A549 (cell line): ENCODE measurements around the gene GLIS1.

ENCODE experiments used
- BHLHE40 ChIP-seq: IDR thresholded peaks from 2 replicates; pipeline ENCODE4 v1.6.1; 2012; ENCODE audit warnings: low read depth, low read length, inconsistent platforms
- EP300 ChIP-seq, 2 experiments: fragments of >200 bp; sonication (Bioruptor Twin); formaldehyde crosslinking; IDR thresholded peaks; 2 replicates in 1 of 2; 3 replicates in 1 of 2; pipeline ENCODE4 v1.6.1; 2016 to 2017
- ESRRA ChIP-seq: fragments of 150-350 bp; IDR thresholded peaks from 2 replicates; pipeline ENCODE4 v1.6.1; 2014; ENCODE audit warnings: mild to moderate bottlenecking, low read length, borderline replicate concordance
- HDAC2 ChIP-seq: fragments of 200-600 bp; sonication (generic); IDR thresholded peaks from 2 replicates; pipeline ENCODE4 v1.6.1; 2016
- JUNB ChIP-seq: fragments of >200 bp; sonication (Bioruptor Twin); formaldehyde crosslinking; IDR thresholded peaks from 2 replicates; pipeline ENCODE4 v1.6.1; 2016
- MAFK ChIP-seq: fragments of 450-650 bp; IDR thresholded peaks from 2 replicates; pipeline ENCODE4 v1.6.1; 2014; ENCODE audit not compliant: partially characterized antibody
- NR3C1 ChIP-seq: fragments of >200 bp; sonication (Bioruptor Twin); formaldehyde crosslinking; IDR thresholded peaks from 3 replicates; pipeline ENCODE4 v1.6.1; 2017
- PHF8 ChIP-seq: fragments of 200-600 bp; sonication (generic); IDR thresholded peaks from 2 replicates; pipeline ENCODE4 v1.6.1; 2016; ENCODE audit warnings: low read depth, mild to moderate bottlenecking, antibody characterized with exemption, moderate library complexity, borderline replicate concordance
- POLR2A ChIP-seq: IDR thresholded peaks from 2 replicates; pipeline ENCODE4 v1.6.1; 2012; ENCODE audit warnings: mild to moderate bottlenecking, low read length
- RAD21 ChIP-seq, 2 experiments: fragments of >200 bp in 1 of 2; sonication (Bioruptor Twin) in 1 of 2; formaldehyde crosslinking in 1 of 2; IDR thresholded peaks in 1 of 2; conservative IDR thresholded peaks in 1 of 2; 2 replicates in 1 of 2; 3 replicates in 1 of 2; pipeline ENCODE4 v1.6.1; 2012 to 2018; ENCODE audit warnings: inconsistent platforms in 1 of 2
- RNF2 ChIP-seq: fragments of 200-600 bp; sonication (generic); IDR thresholded peaks from 2 replicates; pipeline ENCODE4 v1.6.1; 2016; ENCODE audit warnings: low read depth, mild to moderate bottlenecking, antibody characterized with exemption, moderate library complexity, borderline replicate concordance
- TF ChIP-seq, protein P1 (sequence below): fragments of >200 bp; sonication (Bioruptor Twin); formaldehyde crosslinking; IDR thresholded peaks from 3 replicates; pipeline ENCODE4 v1.5.1; 2016
- TF ChIP-seq, protein P2 (sequence below): fragments of 250-450 bp; sonication (Bioruptor Pico); IDR thresholded peaks from 2 replicates; pipeline ENCODE4 v1.5.0; 2021; ENCODE audit warnings: mild to moderate bottlenecking, moderate library complexity, borderline replicate concordance
- TF ChIP-seq, protein P3 (sequence below): IDR thresholded peaks from 2 replicates; pipeline ENCODE4 v1.6.1; 2012

DNA sequence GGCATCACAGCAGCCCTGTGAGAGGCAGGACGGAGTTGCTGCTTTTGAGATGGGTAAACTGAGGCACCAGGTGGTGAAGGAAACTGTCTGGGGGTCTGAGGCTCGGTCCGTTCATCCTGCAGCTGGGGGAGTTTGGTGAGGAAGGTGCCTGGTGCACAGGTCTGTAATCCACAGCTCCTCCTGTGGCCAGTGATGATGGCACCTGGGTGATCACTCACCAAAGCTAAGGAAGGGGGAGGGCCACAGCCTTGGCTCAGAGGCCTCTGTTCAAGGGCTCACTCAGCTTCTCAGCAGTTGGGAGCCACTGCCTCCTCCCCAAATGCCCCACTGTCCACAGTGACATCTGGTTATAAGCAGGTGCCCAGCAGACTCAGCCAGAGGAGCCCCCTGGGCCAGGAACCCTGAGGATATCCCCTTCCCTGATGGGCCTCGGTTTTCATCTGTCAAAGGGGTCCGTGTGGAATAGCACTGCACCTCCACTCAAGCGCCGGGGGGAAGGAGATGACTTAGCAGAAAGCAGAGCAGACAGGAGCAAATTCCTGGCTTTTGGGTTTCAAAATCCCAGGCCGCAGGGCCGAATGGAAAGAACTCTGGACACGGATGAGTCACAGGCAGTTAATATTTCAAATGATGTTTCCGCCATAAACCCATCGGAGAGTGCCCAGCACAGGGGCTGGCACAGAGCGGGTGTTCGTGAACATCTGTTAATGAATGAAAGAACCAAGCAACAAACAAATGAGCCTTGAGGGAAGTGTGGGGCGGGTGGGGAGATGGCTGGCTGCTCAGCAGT, 197.0 kb downstream of the GLIS1 start:
- TF ChIP-seq RAD21 (conservative IDR thresholded peaks at IDR 0.05 in 1 of 2, IDR thresholded peaks at IDR 0.05 in 1 of 2) (peak in 1 of 2 experiments; percentile 21; a peak in 1 of 5 replicates), HDAC2 (no peak), NR3C1 (no peak), BHLHE40 (no peak), PHF8 (no peak), POLR2A (no peak), EP300 (IDR thresholded peaks at IDR 0.05) (peak in 1 of 2 experiments; percentile 33; a peak in 1 of 5 replicates), RNF2 (no peak), MAFK (peak; percentile 85), ESRRA (no peak), JUNB (peak; percentile 34; the same call in 1 of the 2 replicates)
- TF ChIP-seq, protein P1, sequence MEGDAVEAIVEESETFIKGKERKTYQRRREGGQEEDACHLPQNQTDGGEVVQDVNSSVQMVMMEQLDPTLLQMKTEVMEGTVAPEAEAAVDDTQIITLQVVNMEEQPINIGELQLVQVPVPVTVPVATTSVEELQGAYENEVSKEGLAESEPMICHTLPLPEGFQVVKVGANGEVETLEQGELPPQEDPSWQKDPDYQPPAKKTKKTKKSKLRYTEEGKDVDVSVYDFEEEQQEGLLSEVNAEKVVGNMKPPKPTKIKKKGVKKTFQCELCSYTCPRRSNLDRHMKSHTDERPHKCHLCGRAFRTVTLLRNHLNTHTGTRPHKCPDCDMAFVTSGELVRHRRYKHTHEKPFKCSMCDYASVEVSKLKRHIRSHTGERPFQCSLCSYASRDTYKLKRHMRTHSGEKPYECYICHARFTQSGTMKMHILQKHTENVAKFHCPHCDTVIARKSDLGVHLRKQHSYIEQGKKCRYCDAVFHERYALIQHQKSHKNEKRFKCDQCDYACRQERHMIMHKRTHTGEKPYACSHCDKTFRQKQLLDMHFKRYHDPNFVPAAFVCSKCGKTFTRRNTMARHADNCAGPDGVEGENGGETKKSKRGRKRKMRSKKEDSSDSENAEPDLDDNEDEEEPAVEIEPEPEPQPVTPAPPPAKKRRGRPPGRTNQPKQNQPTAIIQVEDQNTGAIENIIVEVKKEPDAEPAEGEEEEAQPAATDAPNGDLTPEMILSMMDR = peak; percentile 33; the same call in 1 of the 3 replicates
- TF ChIP-seq, protein P2, sequence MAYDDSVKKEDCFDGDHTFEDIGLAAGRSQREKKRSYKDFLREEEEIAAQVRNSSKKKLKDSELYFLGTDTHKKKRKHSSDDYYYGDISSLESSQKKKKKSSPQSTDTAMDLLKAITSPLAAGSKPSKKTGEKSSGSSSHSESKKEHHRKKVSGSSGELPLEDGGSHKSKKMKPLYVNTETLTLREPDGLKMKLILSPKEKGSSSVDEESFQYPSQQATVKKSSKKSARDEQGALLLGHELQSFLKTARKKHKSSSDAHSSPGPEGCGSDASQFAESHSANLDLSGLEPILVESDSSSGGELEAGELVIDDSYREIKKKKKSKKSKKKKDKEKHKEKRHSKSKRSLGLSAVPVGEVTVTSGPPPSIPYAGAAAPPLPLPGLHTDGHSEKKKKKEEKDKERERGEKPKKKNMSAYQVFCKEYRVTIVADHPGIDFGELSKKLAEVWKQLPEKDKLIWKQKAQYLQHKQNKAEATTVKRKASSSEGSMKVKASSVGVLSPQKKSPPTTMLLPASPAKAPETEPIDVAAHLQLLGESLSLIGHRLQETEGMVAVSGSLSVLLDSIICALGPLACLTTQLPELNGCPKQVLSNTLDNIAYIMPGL (CRISPR knock-in tag) = no peak
- TF ChIP-seq, protein P3, sequence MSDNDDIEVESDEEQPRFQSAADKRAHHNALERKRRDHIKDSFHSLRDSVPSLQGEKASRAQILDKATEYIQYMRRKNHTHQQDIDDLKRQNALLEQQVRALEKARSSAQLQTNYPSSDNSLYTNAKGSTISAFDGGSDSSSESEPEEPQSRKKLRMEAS = no peak
